ENCODE results near the gene MTPN.

The MTPN gene, protein sequence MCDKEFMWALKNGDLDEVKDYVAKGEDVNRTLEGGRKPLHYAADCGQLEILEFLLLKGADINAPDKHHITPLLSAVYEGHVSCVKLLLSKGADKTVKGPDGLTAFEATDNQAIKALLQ

DNA sequence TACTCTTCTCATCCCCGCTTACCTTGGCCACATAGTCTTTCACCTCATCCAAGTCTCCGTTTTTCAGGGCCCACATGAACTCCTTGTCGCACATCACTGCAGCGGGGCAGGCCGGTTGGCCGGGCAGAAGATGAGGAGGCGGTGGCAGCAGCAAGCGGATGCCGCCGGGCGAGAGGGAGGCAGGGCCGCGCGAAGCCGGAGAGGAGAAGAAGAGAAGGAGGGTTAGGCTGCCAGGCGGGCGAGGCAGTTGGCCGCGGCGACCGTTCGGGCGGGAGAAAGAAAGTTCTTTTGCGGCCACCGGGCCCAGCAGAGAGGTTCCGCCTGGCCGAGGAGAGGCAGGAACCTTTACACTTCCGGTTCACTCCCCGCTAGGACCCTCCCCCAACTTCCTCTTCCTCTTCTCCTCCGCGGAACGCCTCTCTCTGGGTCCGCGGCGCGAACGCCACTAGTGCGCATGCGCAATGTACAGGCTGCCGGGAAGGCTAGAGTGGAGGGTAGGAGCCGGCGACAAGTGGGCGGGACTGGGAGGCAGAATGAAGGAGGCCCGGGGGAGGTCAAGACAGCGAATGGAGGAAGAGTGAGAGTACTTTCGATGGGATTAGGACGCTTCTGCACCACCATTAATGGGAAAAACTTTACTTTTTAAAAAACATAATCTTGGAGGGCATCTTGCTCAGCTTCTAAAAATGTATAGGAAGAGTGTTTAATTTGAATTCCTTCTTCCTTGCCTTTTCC lies at the start of gene MTPN:
Gene MTPN, minus strand, starts transcription at position 353 of the 735 bp plus-strand sequence. Its CDS starts 259 bp downstream, at position 94.
- DNase-seq (ENCODE audit: extremely low read depth in 1 of 2, low read depth in 1 of 2), result peak; percentile 93 to 97

DNA sequence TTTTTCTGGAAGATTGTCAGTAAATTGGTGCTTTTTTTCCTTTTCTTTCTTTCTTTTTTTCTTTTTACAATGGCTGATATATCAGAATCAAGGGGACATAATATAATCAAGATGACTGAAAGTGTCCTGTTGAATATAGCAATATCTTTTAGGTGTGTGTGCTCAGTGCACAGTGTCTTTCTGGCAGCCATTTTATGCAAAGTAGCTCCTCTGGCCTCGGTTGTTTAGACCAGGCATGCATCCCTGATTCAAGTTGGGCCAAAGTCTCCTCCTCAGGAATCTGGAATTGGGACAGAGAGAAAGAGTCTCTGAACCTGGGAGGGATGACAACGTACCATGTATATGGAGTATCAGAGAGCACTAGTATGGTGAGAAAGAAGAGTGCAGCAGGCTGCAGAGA lies 49.0 kb upstream of the MTPN start:
- DNase-seq (ENCODE audit: extremely low read depth in 1 of 2, low read depth in 1 of 2), result no peak

DNA sequence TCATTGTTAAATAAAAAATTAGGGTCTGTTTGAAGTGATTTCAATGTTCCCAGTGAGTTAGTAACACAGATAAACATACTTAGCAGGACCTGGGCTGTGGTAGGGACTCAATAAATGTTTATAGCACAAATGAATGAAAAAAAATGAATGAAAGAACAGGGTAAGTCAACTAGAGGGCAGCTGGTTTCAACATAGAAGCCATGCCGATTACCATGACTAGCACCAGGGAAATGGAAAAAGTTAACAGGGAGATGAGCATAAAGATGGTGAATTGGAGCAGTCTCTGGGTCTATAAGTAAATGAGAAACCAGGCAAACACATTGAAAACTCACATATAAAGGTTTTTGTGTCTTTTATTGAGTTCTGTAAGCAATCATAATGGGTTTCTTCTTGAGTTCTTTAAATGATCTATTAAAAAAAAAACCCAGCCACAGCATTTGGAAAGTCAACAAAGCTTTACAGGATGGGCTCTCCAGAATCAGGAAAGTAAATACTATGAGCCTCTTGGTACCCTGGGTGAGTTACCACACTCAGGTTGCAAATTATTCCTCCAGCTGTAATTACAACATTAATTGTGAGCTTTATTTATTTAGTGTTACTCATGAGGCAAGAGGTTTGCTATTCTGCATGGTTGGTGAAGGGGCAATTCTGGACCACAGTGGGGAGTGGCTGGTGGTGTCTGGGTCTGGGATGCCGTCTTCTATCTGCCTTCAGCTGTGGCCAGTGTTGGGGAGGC lies 46.1 kb upstream of the MTPN start:
- DNase-seq (ENCODE audit: extremely low read depth in 1 of 2, low read depth in 1 of 2), result no peak

DNA sequence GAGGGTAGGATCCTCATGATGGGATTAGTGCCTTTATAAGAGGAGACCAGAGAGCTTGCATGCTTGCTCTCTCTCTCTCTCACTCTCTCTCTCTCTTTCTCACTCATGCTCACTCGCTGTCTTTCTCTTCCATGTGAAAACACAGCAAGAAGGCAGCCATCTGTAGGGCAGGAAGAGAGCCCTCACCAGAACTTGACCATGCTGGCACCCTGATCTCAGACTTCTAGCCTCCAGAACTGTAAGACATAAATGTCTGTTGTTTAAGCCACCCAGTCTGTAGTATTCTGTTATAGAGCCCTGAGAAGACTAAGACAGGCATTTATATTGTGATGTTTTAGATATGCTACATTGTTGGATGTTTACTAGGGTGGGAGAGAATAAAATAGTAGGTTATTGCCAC lies 43.4 kb upstream of the MTPN start:
- DNase-seq (ENCODE audit: extremely low read depth in 1 of 2, low read depth in 1 of 2), result no peak

DNA sequence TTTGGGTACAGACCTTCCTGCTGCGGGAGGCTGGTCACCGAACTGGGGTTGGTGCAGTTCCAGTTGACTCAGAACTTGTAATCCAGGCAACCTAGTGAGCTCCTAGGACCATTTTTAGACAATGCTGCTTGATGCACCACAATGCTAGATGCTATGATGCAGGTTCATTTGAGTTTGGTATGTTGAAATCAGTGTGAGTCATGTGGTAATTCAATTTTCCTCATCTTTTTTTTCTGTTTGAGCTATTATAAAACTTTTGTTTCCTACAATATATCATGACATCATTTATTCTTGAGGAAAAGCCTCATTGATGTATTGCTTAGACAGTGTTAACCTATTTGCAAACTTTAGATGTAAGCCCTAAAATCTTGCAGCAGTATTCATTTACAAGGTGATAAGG lies 40.9 kb upstream of the MTPN start:
- DNase-seq (ENCODE audit: extremely low read depth in 1 of 2, low read depth in 1 of 2), result no peak

DNA sequence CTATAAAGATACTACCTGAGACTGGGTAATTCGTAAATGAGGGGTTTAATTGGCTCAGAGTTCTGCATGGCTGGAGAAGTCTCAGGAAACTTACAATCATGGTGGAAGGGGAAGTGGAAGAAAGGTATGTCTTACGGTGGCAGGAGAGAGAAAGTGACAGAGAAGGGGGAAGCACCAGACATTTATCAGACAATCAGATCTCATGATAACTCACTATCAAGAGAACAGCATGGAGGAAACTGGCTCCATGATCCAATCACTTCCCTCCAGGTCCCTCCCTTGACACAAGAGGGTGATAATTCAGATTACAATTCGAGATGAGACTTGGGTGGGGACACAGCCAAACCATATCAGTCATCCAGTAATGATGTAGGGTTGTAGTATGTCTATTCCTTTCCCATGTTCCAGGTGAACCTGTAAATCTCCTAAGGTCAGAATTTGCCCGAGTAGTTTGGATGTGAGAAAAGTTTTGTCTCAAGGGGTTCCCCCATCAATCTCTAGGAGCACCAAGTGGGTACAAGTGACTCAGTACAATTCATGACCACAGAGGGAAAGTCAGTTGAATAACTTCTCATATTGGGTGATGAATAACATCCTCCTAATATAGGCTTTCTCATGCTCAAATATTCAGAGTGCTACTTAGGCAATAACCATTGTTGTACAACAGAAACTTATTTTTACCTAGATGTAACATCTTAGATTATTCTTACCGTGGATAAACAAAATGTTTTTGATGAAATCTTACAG lies 39.7 kb upstream of the MTPN start:
- DNase-seq (ENCODE audit: extremely low read depth in 1 of 2, low read depth in 1 of 2), result no peak

DNA sequence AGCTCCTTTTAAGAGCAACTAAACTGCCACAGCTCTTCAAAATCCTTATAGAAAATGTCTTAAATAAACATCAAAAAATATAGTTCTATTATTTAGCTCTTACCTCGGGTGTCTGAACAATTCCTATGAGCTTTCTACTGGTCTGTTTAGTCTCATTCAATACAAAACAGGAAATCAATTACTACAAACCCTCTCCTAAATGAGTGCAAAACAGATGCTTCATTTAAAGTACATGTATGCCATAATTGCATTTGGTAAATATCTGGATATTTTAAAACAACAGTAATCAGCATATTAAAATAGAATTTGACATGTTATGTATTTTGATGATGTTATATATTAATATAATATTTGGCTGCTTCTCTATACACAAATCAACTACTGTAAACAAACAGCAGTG lies 38.5 kb upstream of the MTPN start:
- DNase-seq (ENCODE audit: extremely low read depth in 1 of 2, low read depth in 1 of 2), result no peak

DNA sequence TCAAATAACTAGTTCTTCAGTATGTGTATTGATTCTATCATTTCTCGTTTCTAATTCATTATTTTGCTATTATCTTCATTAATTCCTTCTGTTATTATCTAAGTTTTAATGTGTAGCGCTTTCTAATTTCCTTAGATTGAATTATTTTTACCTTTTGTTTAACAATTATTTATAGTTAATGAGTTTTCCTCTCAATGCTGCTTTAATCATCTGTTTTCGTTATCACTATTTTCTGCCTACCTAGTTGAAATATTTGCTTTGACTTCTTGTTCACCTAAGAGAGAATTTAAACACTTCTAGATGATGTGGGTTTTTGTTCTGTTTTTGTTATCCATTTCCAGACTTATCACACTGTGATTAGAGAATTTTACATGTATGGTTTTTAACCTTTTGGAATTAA lies 37.5 kb upstream of the MTPN start:
- no peak for DNase-seq (ENCODE audit: extremely low read depth in 1 of 2, low read depth in 1 of 2)

DNA sequence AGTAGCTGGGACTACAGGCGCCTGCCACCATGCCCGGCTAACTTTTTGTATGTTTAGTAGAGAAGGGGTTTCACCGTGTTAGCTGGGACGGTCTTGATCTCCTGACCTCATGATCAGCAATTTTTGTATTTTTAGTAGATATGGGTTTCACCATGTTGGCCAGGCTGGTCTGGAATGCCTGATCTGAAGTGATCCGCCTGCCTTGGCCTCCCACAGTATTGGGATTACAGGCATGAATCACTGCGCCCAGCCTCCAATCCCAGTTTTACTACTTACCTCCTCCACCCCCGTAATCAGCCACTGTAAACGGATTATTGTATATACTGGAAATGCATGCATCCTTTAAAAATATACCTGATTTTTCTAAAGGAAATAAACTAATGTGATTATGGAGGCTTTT lies 35.1 kb upstream of the MTPN start:
- DNase-seq (ENCODE audit: extremely low read depth in 1 of 2, low read depth in 1 of 2), result no peak

DNA sequence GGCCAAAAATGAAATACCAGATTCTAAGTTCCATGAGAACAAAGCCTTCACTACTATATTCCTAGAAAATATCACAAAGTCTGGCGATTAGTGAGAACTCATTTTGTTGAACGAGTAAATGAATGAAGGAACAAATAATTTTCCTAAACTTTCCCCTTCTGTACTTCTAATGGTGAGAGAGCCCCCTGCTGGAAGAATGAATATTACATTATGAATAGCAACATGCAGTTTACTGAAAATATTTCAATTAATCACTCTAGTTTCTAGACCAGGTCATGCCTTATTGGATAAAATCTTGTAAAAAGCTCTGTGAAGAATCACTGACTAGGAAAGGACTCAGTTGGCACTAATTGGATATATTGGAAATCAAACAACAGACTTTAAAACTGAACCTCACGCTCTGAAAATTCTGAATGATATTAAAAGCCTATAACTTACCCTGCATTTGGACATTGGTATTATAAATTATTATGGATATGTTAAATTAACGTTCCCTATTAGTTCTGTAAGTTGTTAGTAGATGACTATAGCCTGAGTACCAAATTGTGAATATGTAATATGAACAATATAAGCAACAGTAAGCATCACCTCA lies 32.4 kb upstream of the MTPN start:
- no peak for DNase-seq (ENCODE audit: extremely low read depth in 1 of 2, low read depth in 1 of 2)

DNA sequence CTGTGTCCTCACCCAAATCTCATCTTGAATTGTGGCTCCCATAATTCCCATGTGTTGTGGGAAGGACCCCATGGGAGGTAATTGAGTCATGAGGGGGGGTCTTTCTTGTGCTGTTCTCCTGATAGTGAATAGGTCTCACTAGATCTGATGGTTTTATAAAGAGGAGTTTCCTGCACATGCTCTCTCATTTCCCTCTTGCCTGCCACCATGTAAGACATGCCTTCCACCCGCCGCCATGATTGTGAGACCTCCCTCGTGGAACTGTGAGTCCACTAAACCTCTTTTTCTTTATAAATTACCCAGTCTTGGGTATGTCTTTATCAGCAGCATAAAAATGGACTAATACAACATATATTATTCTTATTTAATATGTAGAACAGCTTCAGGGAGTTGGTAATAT lies 29.0 kb upstream of the MTPN start:
- DNase-seq (ENCODE audit: extremely low read depth in 1 of 2, low read depth in 1 of 2), result no peak

DNA sequence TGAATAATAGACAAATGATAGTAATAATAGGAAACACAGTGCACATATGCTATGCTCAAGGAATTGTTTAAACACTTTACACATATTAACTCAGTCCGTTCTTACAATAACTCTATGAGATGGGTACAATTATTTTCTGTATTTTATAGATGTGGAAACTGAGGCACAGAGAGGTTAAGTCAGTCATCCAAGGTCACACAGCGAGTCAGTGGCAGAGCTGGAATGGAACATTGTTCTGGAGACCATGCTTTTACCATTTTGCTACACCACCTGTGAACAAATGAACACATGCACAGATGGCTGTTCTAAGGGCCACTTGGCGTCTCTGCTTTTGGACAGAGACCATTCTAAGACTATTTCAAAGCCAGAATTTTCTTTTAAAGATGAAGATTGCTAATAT lies 26.9 kb upstream of the MTPN start:
- no peak for DNase-seq (ENCODE audit: extremely low read depth in 1 of 2, low read depth in 1 of 2)

DNA sequence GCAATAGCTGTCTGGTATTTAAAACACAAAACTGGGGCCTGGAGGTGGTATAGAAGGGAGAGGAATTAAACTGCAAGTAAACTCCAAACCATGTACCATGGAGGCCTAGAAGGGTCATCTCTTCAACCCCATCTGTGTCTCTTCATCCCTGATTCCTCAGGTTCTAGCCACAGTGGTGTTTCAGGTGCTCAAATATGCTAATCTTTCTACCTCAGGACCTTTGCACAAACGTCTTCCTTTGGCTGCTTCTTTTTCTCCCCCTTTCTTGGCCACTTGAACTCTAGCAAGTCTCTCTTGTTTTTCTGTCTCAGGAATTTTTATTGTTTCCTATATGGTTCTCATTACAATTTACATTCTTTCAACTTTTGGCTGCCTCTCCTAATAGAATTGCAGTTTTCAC lies 25.6 kb upstream of the MTPN start:
- no peak for DNase-seq (ENCODE audit: extremely low read depth in 1 of 2, low read depth in 1 of 2)

DNA sequence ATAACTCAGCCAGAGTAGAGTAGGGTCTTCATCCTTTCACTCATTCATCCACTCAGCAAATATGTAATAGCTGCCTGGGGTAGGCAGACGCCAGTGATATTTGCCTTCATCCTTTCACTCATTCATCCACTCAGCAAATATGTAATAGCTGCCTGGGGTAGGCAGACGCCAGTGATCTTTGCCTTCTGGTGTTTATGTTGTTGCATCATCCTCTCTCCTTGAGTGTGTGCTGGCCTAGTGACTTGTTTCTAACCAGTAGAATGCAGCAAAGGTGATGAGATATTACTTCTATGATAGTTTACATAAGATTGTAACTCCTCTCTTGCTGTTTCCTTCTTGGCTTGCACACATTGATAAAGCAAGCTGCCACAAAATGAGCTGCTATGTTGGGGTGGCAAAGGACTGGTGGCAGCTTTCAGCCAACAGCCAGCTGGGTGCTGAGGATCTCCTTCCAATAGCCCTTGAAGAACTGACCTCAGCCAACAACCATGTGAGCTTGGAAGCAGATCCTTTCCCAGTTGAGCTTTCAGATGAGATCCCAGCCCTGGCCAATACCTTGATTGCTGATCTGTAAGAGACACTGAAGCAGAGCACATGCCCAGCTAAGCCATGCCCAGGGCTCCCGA lies 23.2 kb upstream of the MTPN start:
- no peak for DNase-seq (ENCODE audit: extremely low read depth in 1 of 2, low read depth in 1 of 2)

DNA sequence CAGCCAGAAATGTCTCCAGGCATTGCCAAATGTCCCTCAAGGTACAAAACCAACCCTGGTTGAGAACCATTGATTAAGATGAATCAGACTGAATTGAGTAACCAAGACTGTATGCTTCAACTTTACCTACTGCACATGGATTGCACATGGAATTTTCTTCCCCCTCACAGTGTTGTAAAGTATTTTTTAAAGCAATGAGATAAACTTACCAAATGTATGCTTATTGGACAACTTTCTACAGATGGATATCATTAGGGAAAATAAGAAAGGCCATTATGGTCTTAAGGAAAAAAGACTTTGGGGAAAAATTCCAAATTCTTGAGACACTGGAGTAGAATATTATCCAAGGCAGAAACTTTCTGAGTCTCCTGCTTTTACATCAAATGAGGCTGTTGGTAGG lies 20.9 kb upstream of the MTPN start:
- DNase-seq (ENCODE audit: extremely low read depth in 1 of 2, low read depth in 1 of 2), result no peak

DNA sequence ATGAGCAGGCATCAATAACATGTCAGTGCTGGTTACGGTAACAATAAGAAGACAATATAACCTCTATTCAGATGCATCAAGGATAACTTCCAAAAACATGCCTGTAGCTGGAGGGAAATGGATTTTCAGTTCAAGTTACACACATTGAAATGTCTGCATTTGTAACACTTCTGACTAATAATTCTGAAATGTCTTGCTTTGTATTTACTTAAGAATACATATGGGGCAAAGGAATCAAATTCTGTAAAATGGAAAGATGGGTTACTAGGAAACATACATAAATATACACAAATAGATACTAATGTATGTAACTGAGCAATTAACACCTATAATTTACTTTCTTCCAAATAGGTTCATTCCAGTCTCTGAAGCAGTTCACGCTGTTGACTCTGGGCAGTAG lies 18.6 kb upstream of the MTPN start:
- DNase-seq (ENCODE audit: extremely low read depth in 1 of 2, low read depth in 1 of 2), result no peak

DNA sequence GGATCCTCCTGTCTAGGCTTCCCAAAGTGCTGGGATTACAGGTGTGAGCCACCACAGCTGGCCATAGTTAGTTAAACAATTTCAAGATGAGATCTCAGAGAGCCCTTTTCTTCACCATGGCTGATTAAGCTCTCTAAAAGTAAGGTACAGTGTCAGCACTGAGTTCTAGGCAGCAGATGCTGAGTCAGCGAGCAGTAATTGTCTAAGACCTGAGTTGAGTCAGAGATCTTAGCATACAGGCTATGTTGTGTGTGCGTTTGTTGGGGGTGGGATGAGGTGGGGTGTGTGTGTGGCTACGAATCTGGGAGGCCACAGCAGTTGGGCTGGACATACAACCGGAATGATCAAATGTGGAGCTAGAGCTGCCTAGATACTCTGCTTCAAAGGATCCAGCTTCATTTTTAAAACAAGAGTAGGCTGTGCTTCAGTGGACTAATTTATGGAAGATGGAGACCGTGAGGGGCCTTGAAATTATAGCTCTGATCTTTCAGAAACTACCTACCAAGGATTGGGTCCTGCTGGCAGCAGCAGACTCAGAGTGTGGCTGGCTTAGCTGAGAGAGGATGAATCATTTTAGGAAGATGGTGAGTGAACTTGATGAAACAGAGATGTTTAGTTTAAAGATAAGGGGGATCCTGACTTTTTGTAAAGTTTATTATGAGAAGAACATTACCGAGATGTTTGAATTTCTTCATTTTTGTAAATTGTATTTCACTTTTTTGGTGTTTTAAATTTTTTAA lies 17.5 kb upstream of the MTPN start:
- DNase-seq (ENCODE audit: extremely low read depth in 1 of 2, low read depth in 1 of 2), result no peak

DNA sequence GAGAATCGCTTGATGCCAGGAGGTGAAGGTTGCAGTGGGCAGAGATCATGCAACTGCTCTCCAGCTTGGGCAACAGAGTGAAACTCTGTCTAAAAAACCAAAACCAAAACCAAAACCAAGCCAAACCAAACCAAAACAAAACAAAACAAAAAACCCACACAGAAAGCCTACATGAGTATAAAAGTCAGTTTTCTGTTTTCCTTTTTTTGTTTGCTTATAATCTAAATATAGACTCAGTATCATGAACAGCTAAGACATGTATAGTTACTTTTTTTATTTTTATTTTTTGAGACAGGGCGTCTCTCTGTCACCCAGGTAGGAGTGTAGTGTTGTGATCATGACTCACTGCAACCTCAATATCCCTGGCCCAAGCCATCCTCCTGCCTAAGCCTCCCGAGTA lies 16.8 kb upstream of the MTPN start:
- no peak for DNase-seq (ENCODE audit: extremely low read depth in 1 of 2, low read depth in 1 of 2)

DNA sequence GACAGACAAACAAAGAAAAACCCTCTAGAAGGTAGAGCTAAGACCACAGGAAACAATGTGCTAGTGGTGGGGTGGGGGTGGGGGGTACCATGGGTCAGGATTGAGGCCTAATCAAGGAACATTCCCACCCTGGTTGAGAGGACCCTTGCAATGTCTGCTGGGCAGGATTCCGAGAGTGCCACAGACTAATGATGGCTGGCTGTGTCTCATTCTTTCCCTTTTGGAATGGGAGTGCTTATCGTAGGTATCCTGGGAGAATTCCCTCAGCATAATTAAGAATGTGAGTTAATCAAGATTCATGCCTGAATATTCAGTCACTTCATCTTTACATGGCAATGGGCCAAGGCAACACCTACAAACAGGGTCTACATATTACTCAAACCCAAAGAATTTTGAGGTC lies 14.7 kb upstream of the MTPN start:
- DNase-seq (ENCODE audit: extremely low read depth in 1 of 2, low read depth in 1 of 2), result no peak

DNA sequence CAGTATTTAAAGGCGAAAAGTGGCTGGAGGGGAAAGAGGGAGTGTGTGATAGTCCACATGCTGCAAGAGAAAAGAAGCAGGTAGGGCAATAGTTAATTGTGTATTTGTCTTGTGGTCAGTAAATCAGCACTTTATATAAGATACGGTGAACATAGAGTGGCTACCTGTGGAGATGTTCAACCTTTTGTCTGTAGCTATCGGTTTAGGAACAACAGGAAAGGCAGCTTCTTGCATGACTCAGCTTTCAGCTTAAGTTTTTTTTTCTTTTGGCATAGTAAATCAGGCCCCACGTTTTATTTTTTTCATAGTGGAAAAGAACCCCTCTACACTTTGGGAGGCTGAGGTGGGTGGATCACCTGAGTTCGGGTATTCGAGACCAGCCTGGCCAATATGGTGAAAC lies 14.2 kb upstream of the MTPN start:
- no peak for DNase-seq (ENCODE audit: extremely low read depth in 1 of 2, low read depth in 1 of 2)
